ENCODE data around the gene ZFAND5. TPM values are rescaled to one million over a fixed set of nuclear protein-coding genes. Genes with fewer than 3 reads are reported as not detected.

ZFAND5 gene
- total and polyA plus RNA-seq, 2 experiments from 2014 or later, result 138 to 216 TPM

DNA sequence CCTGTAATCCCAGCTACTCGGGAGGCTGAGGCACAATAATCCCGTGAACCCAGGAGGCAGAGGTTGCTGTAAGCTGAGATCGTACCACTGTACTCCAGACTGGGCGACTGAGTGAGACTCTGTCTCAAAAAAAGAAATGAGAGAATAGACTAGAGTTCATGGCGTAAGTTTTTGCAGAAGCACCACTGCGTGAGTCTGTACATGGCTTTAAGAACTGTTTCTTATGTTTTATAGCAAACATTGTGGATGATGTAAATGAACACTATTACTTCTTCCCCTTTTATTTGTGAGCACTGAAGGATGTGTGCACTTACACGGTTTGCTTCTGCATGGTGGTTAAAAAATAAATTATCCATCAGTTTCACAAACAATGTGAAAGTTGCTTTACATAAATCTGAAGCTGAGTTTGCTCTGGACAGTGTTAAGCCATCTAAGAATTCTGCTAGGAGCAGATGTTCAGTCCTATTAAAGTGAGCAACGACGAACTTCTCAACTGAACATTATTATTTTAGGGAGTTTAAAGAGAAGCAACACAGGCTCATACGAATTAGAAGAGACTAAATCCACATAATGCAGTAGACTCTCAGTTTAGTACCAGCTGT, 52.5 kb downstream of the ZFAND5 start:
- no peaks in the 10 kb centered on the region for H3K36me3 Mint-ChIP-seq (ENCODE audit: low read depth)
- H3K9me3 Mint-ChIP-seq, result no peaks in the 10 kb centered on the region
- Histone ChIP-seq H2AFZ (no peak overlapping the region), H4K20me1 (replicated peaks; ENCODE audit: insufficient read depth) (no peaks in the 10 kb centered on the region), H3K27me3 (ENCODE audit: insufficient read depth) (no peaks in the 10 kb centered on the region), H3K36me3 (ENCODE audit: insufficient read depth) (no peaks in the 10 kb centered on the region), H3K4me2 (no peak overlapping the region), H3K9me2 (ENCODE audit: insufficient read depth) (no peaks in the 10 kb centered on the region), H3K4me1 (ENCODE audit: insufficient read depth) (peaks cover 21% of the 10 kb centered on the region), H3K79me2 (replicated peaks; ENCODE audit: insufficient read depth) (no peaks in the 10 kb centered on the region), H3K27ac (ENCODE audit: low read depth) (no peak overlapping the region), H3K4me3 (no peak overlapping the region), H3F3A (replicated peaks; ENCODE audit: low read depth) (no peaks in the 10 kb centered on the region)
- H3K4me1 Mint-ChIP-seq, result peaks cover 24% of the 10 kb centered on the region
- H3K27ac Mint-ChIP-seq, result no peak overlapping the region
- no peak overlapping the region for H3K4me3 Mint-ChIP-seq
- DNase-seq (ENCODE audit: low spot score) (no peak), ATAC-seq (no peak)
- no peak for TF ChIP-seq ZNF114 (CRISPR knock-in tag; IDR thresholded peaks at IDR 0.05)
- no peak for TF ChIP-seq POLR2AphosphoS5 (IDR thresholded peaks at IDR 0.05; ENCODE audit: low read depth)
- no peak for TF ChIP-seq CREB1 (CRISPR knock-in tag; IDR thresholded peaks at IDR 0.05; ENCODE audit: low read depth)
- TF ChIP-seq, protein P1, sequence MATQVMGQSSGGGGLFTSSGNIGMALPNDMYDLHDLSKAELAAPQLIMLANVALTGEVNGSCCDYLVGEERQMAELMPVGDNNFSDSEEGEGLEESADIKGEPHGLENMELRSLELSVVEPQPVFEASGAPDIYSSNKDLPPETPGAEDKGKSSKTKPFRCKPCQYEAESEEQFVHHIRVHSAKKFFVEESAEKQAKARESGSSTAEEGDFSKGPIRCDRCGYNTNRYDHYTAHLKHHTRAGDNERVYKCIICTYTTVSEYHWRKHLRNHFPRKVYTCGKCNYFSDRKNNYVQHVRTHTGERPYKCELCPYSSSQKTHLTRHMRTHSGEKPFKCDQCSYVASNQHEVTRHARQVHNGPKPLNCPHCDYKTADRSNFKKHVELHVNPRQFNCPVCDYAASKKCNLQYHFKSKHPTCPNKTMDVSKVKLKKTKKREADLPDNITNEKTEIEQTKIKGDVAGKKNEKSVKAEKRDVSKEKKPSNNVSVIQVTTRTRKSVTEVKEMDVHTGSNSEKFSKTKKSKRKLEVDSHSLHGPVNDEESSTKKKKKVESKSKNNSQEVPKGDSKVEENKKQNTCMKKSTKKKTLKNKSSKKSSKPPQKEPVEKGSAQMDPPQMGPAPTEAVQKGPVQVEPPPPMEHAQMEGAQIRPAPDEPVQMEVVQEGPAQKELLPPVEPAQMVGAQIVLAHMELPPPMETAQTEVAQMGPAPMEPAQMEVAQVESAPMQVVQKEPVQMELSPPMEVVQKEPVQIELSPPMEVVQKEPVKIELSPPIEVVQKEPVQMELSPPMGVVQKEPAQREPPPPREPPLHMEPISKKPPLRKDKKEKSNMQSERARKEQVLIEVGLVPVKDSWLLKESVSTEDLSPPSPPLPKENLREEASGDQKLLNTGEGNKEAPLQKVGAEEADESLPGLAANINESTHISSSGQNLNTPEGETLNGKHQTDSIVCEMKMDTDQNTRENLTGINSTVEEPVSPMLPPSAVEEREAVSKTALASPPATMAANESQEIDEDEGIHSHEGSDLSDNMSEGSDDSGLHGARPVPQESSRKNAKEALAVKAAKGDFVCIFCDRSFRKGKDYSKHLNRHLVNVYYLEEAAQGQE (IDR thresholded peaks at IDR 0.05; ENCODE audit: unreplicated experiment), result no peak
- TF ChIP-seq NANOG (IDR thresholded peaks at IDR 0.05; ENCODE audit: borderline replicate concordance), result no peak
- TF ChIP-seq, protein P2, sequence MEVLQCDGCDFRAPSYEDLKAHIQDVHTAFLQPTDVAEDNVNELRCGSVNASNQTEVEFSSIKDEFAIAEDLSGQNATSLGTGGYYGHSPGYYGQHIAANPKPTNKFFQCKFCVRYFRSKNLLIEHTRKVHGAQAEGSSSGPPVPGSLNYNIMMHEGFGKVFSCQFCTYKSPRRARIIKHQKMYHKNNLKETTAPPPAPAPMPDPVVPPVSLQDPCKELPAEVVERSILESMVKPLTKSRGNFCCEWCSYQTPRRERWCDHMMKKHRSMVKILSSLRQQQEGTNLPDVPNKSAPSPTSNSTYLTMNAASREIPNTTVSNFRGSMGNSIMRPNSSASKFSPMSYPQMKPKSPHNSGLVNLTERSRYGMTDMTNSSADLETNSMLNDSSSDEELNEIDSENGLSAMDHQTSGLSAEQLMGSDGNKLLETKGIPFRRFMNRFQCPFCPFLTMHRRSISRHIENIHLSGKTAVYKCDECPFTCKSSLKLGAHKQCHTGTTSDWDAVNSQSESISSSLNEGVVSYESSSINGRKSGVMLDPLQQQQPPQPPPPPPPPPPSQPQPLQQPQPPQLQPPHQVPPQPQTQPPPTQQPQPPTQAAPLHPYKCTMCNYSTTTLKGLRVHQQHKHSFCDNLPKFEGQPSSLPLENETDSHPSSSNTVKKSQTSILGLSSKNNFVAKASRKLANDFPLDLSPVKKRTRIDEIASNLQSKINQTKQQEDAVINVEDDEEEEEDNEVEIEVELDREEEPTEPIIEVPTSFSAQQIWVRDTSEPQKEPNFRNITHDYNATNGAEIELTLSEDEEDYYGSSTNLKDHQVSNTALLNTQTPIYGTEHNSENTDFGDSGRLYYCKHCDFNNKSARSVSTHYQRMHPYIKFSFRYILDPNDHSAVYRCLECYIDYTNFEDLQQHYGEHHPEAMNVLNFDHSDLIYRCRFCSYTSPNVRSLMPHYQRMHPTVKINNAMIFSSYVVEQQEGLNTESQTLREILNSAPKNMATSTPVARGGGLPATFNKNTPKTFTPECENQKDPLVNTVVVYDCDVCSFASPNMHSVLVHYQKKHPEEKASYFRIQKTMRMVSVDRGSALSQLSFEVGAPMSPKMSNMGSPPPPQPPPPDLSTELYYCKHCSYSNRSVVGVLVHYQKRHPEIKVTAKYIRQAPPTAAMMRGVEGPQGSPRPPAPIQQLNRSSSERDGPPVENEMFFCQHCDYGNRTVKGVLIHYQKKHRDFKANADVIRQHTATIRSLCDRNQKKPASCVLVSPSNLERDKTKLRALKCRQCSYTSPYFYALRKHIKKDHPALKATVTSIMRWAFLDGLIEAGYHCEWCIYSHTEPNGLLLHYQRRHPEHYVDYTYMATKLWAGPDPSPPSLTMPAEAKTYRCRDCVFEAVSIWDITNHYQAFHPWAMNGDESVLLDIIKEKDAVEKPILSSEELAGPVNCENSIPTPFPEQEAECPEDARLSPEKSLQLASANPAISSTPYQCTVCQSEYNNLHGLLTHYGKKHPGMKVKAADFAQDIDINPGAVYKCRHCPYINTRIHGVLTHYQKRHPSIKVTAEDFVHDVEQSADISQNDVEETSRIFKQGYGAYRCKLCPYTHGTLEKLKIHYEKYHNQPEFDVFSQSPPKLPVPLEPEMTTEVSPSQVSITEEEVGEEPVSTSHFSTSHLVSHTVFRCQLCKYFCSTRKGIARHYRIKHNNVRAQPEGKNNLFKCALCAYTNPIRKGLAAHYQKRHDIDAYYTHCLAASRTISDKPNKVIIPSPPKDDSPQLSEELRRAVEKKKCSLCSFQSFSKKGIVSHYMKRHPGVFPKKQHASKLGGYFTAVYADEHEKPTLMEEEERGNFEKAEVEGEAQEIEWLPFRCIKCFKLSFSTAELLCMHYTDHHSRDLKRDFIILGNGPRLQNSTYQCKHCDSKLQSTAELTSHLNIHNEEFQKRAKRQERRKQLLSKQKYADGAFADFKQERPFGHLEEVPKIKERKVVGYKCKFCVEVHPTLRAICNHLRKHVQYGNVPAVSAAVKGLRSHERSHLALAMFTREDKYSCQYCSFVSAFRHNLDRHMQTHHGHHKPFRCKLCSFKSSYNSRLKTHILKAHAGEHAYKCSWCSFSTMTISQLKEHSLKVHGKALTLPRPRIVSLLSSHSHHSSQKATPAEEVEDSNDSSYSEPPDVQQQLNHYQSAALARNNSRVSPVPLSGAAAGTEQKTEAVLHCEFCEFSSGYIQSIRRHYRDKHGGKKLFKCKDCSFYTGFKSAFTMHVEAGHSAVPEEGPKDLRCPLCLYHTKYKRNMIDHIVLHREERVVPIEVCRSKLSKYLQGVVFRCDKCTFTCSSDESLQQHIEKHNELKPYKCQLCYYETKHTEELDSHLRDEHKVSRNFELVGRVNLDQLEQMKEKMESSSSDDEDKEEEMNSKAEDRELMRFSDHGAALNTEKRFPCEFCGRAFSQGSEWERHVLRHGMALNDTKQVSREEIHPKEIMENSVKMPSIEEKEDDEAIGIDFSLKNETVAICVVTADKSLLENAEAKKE (CRISPR knock-in tag; IDR thresholded peaks at IDR 0.05), result no peak
- no peak for TF ChIP-seq ZNF331 (CRISPR knock-in tag; IDR thresholded peaks at IDR 0.05; ENCODE audit: low read depth)
- no peak for TF ChIP-seq EZH2 (IDR thresholded peaks at IDR 0.05; ENCODE audit: low read depth, unreplicated experiment)
- TF ChIP-seq JUNB (IDR thresholded peaks at IDR 0.05; ENCODE audit: unreplicated experiment), result no peak
- no peak for TF ChIP-seq EZH2phosphoT487 (IDR thresholded peaks at IDR 0.05; ENCODE audit: unreplicated experiment)
- no peaks in the 10 kb centered on the region for H3K27me3 Mint-ChIP-seq (ENCODE audit: insufficient read depth, low read depth, poor library complexity)
